H1 (cell line): Measurements from ENCODE around the gene ACSL6. TPM values are rescaled to one million over a fixed set of nuclear protein-coding genes. Genes with fewer than 3 reads are reported as not detected.

Experiments
- E2F6 ChIP-seq: IDR thresholded peaks from 2 replicates; pipeline ENCODE4 v1.6.1; 2012; ENCODE audit warnings: inconsistent platforms
- EZH2 ChIP-seq: fragments of 200-600 bp; sonication (generic); IDR thresholded peaks from 2 replicates; pipeline ENCODE4 v1.7.1; 2012; ENCODE audit warnings: low read depth, mild to moderate bottlenecking, moderate library complexity, low read length, inconsistent platforms; ENCODE audit not compliant: severe bottlenecking
- PHF8 ChIP-seq: fragments of 200-600 bp; sonication (generic); conservative IDR thresholded peaks from 2 replicates; pipeline ENCODE4 v1.7.1; 2012; ENCODE audit warnings: low read depth, mild to moderate bottlenecking, inconsistent platforms, low read length, moderate library complexity
- SUZ12 ChIP-seq: fragments of 200-600 bp; sonication (generic); IDR thresholded peaks from 2 replicates; pipeline ENCODE4 v1.6.1; 2012; ENCODE audit warnings: mild to moderate bottlenecking, inconsistent platforms, low read length, moderate library complexity, mixed read lengths
- polyA plus RNA-seq, 7 experiments: library from polyadenylated mRNA; depleted of rRNA in 3 of 7; stranded (reverse) in 5 of 7; unstranded in 2 of 7; fragments of >200 nt in 5 of 7; fragments of 200-250 nt in 2 of 7; gene quantifications; 1 replicate in 5 of 7; 2 replicates in 1 of 7; 4 replicates in 1 of 7; pipeline versions ENCODE4 v1.2.1 to v1.2.3, GENCODE V29; 2011 to 2013; ENCODE audit warnings: missing spikeins in 2 of 7, mixed read lengths in 2 of 7
- total RNA-seq: library from RNA; stranded (reverse); fragmentation: NEBNext Ultra II Directional; extraction: Animal tissue kit (Norgen Biotek cat#: 25700); gene quantifications from 2 replicates; pipeline ENCODE4 v1.2.1, GENCODE V29; 2021

The ACSL6 gene
- total and polyA plus RNA-seq, 2 of the 8 experiments (the other 6 are each of a cell fraction or from before 2014, with no cell fraction given): 2.3 to 2.4 TPM

- no peak for TF ChIP-seq E2F6
- peak; percentile 30 for TF ChIP-seq EZH2
- TF ChIP-seq SUZ12: 0 out of 2 replicates have a peak, but pooled peaks have one; percentile 1
- 0 out of 2 replicates have a peak, but pooled peaks have one; percentile 28 for TF ChIP-seq PHF8
These were observed at the start of gene ACSL6 (continued) for GRCh38 chr5:132011622-132012343.
